Measurements from ENCODE around the gene NXPH4.

Gene NXPH4

DNA sequence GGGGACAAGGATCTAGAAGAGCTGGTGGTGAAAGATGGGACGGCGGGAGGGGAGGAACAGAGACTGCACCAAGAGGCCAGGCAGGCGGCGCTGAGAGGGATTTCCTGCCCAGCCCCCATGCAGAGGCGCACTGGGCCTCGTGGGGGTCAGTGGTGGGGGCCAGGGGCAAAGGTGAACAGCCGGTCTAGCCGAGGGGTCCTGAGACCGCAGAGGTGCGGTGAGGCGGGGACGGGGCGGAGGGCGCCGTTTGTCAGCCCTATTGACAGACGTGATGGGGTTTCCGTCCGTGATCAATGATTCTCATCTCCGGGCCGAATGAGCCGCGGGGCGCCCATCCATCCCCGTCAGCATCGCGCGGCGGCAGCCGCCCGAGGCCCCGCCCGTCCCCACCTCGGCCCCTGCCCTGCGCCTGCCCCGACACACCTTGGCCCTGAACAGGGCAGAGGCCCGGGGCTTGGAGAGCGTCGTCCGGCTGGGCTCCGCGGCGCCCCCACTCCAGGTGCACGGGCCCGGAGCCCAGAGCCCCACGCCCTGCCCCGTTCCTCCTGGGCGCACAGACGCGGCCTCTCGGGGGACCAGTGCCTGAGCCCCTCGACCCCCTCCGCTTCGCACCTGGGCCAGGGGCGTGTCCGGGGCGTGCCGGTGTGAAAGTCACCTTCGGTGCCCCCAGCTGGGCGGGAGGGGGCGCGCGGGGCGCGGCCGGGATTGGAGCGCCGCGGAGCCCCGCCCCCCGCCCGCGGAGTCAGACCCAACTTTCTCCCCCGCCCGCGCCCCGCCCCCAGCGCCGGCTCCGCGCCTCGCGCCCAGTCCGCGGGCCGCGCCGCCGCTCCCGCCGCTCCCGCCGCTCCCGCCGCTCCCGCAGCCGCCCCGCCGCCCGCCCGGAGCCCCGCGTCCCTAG lies at the start of gene NXPH4:
Gene NXPH4 (plus strand): TSS at position 781 of the 898 bp plus-strand sequence. CDS start 176 bp downstream, outside the sequence.
- Mint-ChIP-seq H3K4me3 (peak within 1 kb of the TSS; percentile 66), H3K27ac (peak within 1 kb of the TSS; percentile 12), H3K27me3 (peaks cover 71% of the 10 kb centered on the region), H3K36me3 (ENCODE audit: low read depth) (peaks cover 18% of the 10 kb centered on the region), H3K9me3 (no peaks in the 10 kb centered on the region), H3K4me1 (ENCODE audit: low read depth) (peaks cover 53% of the 10 kb centered on the region)
- intact Hi-C loops (cut with micrococcal nuclease), result no loop called here

DNA sequence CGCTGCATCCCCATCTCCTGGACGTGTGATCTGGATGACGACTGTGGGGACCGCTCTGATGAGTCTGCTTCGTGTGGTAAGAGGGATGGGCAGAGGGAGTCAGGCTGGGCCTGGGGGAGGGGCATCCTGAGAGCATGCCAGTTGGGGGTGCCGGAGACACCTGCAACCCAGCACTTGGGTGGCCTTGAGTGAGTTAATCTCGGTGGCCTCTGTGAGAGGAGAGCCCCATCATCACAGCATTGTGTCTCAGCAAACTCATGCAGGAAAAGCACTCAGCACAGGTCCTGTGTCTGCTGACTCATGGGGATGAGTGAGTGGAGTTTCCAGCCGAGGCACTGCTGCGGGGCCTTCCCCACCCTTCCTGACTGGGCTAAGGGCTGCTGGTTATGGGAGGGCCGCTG lies 49.6 kb upstream of the NXPH4 start:
- Mint-ChIP-seq H3K27ac (no peak overlapping the region), H3K27me3 (no peaks in the 10 kb centered on the region), H3K4me1 (ENCODE audit: low read depth) (peaks cover 42% of the 10 kb centered on the region), H3K4me3 (no peak overlapping the region), H3K36me3 (ENCODE audit: low read depth) (peaks cover 94% of the 10 kb centered on the region), H3K9me3 (no peaks in the 10 kb centered on the region)
- intact Hi-C loops (cut with micrococcal nuclease), result no loop called here

DNA sequence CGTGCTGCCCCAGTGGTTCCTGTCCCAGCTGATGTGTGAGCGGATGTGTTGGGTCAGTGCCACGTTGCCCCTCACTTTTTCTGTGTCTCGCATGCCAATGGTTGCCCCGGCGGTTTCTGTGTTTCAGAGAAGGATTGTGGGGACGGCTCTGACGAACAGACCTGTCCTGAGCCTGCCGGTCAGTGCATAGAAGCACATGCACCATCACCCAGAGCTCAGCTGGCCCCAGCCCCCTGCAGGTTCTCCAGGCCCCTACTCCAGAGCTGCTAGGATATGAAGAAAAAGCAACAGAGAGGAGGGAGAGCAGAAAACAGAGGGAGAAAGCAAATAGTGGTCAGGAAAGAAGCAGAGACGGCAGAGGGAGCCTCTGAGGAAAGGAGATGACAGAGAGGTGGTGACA lies 48.5 kb upstream of the NXPH4 start:
- Mint-ChIP-seq H3K4me1 (ENCODE audit: low read depth) (peaks cover 32% of the 10 kb centered on the region), H3K9me3 (no peaks in the 10 kb centered on the region), H3K27ac (no peak overlapping the region), H3K36me3 (ENCODE audit: low read depth) (peaks cover 94% of the 10 kb centered on the region), H3K27me3 (no peaks in the 10 kb centered on the region), H3K4me3 (no peak overlapping the region)
- intact Hi-C loops (cut with micrococcal nuclease), result no loop called here

DNA sequence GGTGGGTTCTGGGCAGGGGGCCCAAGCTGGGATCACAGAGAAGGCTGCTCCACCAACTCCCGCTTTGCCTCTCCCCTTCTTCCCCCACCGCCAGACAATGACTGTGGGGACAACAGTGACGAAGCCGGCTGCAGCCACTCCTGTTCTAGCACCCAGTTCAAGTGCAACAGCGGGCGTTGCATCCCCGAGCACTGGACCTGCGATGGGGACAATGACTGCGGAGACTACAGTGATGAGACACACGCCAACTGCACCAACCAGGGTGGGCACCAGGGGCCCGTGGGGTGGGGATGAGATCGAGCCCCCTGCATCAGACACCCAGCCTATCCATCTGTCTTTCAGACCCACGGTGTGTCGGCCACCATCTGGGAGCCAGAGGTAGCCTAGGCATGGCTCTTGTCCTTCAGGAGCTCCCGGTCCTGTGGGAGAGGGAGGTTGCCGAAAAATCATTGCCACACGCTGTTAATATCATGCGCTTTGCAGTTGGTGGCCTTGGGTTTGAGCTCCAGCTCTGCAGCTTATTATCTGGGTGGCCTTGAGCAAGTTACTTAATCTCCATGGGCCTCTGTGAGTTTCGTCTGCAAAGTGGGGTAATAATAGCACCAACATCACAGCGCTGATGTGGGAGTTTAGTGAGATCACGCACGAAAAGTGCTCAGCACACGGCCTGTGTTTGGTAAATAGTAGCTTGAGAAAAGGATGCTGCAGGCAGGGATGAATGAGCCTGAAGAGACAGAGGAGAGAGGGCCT lies 47.4 kb upstream of the NXPH4 start:
- intact Hi-C loops (cut with micrococcal nuclease), result no loop called here
- peaks cover 100% of the 10 kb centered on the region for H3K36me3 Mint-ChIP-seq (ENCODE audit: low read depth)

DNA sequence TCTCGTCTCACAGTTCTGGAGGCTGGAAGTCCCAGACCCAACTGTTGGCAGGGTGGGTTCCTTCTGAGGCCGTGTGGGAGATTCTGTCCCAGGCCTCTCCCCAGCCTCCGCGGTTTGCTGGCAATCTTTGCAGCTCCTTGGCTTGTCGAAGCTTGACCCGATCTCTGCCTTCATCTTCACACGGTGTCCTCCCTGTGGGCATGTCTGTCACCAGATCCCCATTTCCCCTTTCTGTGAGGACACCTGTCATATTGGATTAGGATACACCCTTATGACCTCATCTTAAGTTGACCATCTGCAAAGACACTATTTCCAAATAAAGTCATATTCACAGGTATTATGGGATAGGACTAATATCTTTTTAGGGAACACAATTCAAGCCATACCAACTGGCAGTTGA lies 46.6 kb upstream of the NXPH4 start:
- intact Hi-C loops (cut with micrococcal nuclease), result no loop called here
- peaks cover 100% of the 10 kb centered on the region for H3K36me3 Mint-ChIP-seq (ENCODE audit: low read depth)
- peaks cover 24% of the 10 kb centered on the region for H3K4me1 Mint-ChIP-seq (ENCODE audit: low read depth)
- H3K27ac Mint-ChIP-seq, result no peak overlapping the region
- H3K27me3 Mint-ChIP-seq, result no peaks in the 10 kb centered on the region
- no peaks in the 10 kb centered on the region for H3K9me3 Mint-ChIP-seq
- no peak overlapping the region for H3K4me3 Mint-ChIP-seq

More for the DNA sequence above, 47.4 kb upstream of the NXPH4 start:
- Mint-ChIP-seq H3K4me3 (no peak overlapping the region), H3K27me3 (no peaks in the 10 kb centered on the region), H3K4me1 (ENCODE audit: low read depth) (peaks cover 31% of the 10 kb centered on the region), H3K27ac (no peak overlapping the region), H3K9me3 (no peaks in the 10 kb centered on the region)

DNA sequence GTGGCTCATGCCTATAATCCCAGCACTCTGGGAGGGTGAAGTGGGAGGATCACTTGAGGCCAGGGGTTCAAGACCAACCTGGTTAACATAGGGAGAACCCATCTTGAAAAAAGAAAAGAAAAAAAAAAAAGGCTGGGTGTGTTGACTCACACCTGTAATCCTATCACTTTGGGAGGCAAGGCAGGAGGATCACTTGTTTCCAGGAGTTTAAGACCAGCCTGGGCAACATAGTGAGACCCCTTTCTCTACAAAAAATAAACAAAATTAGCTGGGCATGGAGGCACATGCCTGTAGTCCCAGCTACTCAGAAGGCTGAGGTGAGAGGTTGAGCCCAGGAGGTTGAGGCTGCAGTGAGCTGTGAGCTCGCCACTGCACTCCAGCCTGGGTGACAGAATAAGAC lies 46.2 kb upstream of the NXPH4 start:
- no peak overlapping the region for H3K27ac Mint-ChIP-seq
- H3K27me3 Mint-ChIP-seq, result no peaks in the 10 kb centered on the region
- peaks cover 20% of the 10 kb centered on the region for H3K4me1 Mint-ChIP-seq (ENCODE audit: low read depth)
- peaks cover 100% of the 10 kb centered on the region for H3K36me3 Mint-ChIP-seq (ENCODE audit: low read depth)
- intact Hi-C loops (cut with micrococcal nuclease), result no loop called here
- no peaks in the 10 kb centered on the region for H3K9me3 Mint-ChIP-seq
- no peak overlapping the region for H3K4me3 Mint-ChIP-seq

DNA sequence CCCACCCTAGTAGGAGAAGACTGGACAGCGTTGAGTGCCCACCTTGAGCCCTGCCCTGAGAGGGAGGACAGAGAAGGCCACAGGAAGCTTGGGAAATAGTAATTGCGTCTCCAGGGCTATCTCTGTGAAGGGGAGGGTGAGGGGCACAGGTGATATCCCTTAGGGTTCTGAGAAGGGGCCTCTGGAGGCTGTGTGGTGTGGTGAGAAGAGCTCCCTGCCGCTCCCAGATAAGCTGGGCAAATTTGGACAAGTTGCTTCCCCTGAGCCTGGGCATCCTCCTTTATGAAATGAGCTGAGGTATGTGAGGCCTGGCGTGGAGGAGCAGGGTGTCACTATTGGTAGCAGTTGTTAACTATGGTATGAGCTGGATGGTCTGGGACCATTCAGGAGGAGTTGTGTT lies 45.7 kb upstream of the NXPH4 start:
- peaks cover 15% of the 10 kb centered on the region for H3K4me1 Mint-ChIP-seq (ENCODE audit: low read depth)
- no peaks in the 10 kb centered on the region for H3K9me3 Mint-ChIP-seq
- intact Hi-C loops (cut with micrococcal nuclease), result no loop called here
- H3K4me3 Mint-ChIP-seq, result no peak overlapping the region
- H3K27me3 Mint-ChIP-seq, result no peaks in the 10 kb centered on the region
- peak overlapping the region; percentile 10 for H3K27ac Mint-ChIP-seq
- peaks cover 100% of the 10 kb centered on the region for H3K36me3 Mint-ChIP-seq (ENCODE audit: low read depth)

DNA sequence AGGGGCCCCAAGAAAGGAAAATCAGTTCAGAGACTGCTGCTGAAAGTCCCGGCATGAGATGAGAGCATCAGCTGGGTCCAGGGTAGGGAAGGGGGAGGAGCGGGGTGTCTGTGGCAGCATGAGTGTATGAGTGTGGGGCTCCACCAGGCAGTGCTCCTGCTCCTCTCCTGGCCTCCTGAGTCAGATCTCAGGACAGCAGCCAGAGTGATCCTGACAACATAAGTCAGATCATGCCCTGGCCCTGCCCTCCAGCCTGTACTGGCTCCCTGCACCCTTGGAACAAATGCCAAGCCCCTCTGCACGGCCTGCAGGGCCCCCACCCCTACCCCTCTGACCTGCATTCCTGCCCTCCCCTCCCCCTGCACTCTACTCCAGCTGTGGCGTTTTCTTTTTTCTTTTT lies 44.9 kb upstream of the NXPH4 start:
- intact Hi-C loops (cut with micrococcal nuclease), result no loop called here
- H3K27me3 Mint-ChIP-seq, result no peaks in the 10 kb centered on the region
- H3K4me1 Mint-ChIP-seq (ENCODE audit: low read depth), result peaks cover 7% of the 10 kb centered on the region
- no peak overlapping the region for H3K4me3 Mint-ChIP-seq
- H3K27ac Mint-ChIP-seq, result peak overlapping the region; percentile 10
- no peaks in the 10 kb centered on the region for H3K9me3 Mint-ChIP-seq
- H3K36me3 Mint-ChIP-seq (ENCODE audit: low read depth), result peaks cover 100% of the 10 kb centered on the region

DNA sequence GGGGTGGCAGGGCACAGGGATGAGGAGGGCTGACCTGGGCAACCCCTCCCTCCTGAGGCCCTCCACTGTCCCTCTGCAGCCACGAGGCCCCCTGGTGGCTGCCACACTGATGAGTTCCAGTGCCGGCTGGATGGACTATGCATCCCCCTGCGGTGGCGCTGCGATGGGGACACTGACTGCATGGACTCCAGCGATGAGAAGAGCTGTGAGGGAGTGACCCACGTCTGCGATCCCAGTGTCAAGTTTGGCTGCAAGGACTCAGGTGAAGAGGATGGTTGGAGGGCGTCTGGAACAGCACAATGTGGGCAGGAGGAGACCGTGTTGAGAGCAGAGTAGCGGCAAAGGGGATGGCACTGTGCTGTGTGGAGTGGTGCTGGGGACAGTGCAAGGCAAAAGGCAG lies 43.5 kb upstream of the NXPH4 start:
- no peaks in the 10 kb centered on the region for H3K4me1 Mint-ChIP-seq (ENCODE audit: low read depth)
- no peaks in the 10 kb centered on the region for H3K27me3 Mint-ChIP-seq
- H3K4me3 Mint-ChIP-seq, result no peak overlapping the region
- H3K27ac Mint-ChIP-seq, result no peak overlapping the region
- intact Hi-C loops (cut with micrococcal nuclease), result no loop called here
- H3K9me3 Mint-ChIP-seq, result no peaks in the 10 kb centered on the region
- peaks cover 100% of the 10 kb centered on the region for H3K36me3 Mint-ChIP-seq (ENCODE audit: low read depth)

DNA sequence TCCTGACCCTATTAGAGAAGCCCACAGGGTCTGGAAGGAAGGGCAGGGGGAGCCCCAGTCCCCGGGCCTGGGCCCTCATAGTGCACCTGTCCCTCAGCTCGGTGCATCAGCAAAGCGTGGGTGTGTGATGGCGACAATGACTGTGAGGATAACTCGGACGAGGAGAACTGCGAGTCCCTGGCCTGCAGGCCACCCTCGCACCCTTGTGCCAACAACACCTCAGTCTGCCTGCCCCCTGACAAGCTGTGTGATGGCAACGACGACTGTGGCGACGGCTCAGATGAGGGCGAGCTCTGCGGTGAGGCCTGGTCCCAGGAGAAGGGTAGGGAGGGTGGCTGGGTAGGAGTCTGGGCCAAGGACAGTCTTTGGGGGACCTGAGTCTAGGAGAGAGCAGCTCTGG lies 42.9 kb upstream of the NXPH4 start:
- Mint-ChIP-seq H3K36me3 (ENCODE audit: low read depth) (peaks cover 100% of the 10 kb centered on the region), H3K27ac (no peak overlapping the region), H3K4me3 (no peak overlapping the region), H3K9me3 (no peaks in the 10 kb centered on the region), H3K4me1 (ENCODE audit: low read depth) (no peaks in the 10 kb centered on the region), H3K27me3 (no peaks in the 10 kb centered on the region)
- intact Hi-C loops (cut with micrococcal nuclease), result loop anchor here (2.0 kb wide), 2 partner anchors 49 to 105 kb away; no protein-coding TSS in a partner anchor

DNA sequence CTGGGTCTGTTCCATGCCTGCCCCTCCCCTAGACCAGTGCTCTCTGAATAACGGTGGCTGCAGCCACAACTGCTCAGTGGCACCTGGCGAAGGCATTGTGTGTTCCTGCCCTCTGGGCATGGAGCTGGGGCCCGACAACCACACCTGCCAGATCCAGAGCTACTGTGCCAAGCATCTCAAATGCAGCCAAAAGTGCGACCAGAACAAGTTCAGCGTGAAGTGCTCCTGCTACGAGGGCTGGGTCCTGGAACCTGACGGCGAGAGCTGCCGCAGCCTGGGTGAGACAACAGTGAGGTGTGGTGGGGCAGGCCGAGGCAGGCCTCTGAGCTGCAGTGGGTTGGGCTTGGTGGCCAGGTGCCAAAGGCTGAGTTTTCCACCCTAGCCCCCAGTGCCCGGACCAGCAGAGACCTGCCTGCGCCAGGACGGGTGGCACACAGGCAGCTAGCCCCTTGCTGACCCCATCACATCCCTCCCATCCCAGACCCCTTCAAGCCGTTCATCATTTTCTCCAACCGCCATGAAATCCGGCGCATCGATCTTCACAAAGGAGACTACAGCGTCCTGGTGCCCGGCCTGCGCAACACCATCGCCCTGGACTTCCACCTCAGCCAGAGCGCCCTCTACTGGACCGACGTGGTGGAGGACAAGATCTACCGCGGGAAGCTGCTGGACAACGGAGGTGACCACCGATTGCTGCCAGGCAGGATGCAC lies 41.0 kb upstream of the NXPH4 start:
- Mint-ChIP-seq H3K27ac (no peak overlapping the region), H3K27me3 (no peaks in the 10 kb centered on the region), H3K36me3 (ENCODE audit: low read depth) (peaks cover 100% of the 10 kb centered on the region), H3K4me3 (no peak overlapping the region), H3K4me1 (ENCODE audit: low read depth) (no peaks in the 10 kb centered on the region), H3K9me3 (no peaks in the 10 kb centered on the region)
- intact Hi-C loops (cut with micrococcal nuclease), result loop anchor here (2.0 kb wide), 2 partner anchors 51 to 107 kb away; no protein-coding TSS in a partner anchor

DNA sequence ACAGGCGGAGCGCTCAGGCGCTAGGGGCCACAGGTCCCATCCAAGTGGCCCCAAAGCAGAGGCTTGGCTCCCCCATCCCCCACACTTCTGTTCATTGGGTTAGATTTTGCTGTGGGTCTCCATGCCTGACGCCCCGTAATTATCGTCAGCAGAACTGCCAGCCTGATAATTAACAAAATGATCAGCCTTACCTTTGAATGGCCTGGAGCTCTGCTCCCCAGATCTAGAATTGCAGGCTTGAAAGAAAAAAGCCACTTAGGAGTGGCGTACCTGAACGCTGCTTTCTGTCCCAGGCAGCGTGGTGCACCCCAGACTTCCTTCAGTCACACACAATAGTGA lies 40.5 kb upstream of the NXPH4 start:
- H3K27me3 Mint-ChIP-seq, result no peaks in the 10 kb centered on the region
- no peaks in the 10 kb centered on the region for H3K4me1 Mint-ChIP-seq (ENCODE audit: low read depth)
- intact Hi-C loops (cut with micrococcal nuclease), result no loop called here
- H3K9me3 Mint-ChIP-seq, result no peaks in the 10 kb centered on the region
- no peak overlapping the region for H3K27ac Mint-ChIP-seq
- H3K36me3 Mint-ChIP-seq (ENCODE audit: low read depth), result peaks cover 100% of the 10 kb centered on the region
- H3K4me3 Mint-ChIP-seq, result no peak overlapping the region

DNA sequence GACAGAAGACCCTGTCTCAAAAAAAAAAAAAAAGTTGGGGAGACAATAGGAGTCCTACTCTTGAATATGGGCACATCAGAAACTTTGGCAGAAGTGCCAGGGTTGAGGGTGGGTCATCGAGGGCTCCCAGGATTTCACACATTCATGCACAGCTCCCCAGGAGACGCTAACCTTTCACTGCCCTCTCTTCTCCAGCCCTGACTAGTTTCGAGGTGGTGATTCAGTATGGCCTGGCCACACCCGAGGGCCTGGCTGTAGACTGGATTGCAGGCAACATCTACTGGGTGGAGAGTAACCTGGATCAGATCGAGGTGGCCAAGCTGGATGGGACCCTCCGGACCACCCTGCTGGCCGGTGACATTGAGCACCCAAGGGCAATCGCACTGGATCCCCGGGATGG lies 39.7 kb upstream of the NXPH4 start:
- Mint-ChIP-seq H3K27me3 (no peaks in the 10 kb centered on the region), H3K9me3 (no peaks in the 10 kb centered on the region), H3K36me3 (ENCODE audit: low read depth) (peaks cover 100% of the 10 kb centered on the region), H3K4me3 (no peak overlapping the region), H3K4me1 (ENCODE audit: low read depth) (peaks cover 6% of the 10 kb centered on the region), H3K27ac (no peak overlapping the region)
- intact Hi-C loops (cut with micrococcal nuclease), result no loop called here

DNA sequence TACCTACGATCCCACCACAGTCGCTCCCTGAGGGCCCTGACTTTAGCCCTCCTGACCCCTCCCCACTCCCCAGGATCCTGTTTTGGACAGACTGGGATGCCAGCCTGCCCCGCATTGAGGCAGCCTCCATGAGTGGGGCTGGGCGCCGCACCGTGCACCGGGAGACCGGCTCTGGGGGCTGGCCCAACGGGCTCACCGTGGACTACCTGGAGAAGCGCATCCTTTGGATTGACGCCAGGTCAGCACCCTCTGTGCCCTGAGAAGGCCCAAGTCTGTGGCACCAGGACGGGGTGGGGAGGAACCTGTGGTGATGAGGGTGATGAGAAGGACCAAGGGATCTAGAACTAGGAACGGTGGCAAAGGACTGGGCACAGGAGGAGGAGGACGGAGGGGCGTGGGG lies 39.2 kb upstream of the NXPH4 start:
- H3K36me3 Mint-ChIP-seq (ENCODE audit: low read depth), result peaks cover 100% of the 10 kb centered on the region
- no peak overlapping the region for H3K4me3 Mint-ChIP-seq
- no peaks in the 10 kb centered on the region for H3K27me3 Mint-ChIP-seq
- H3K4me1 Mint-ChIP-seq (ENCODE audit: low read depth), result peaks cover 6% of the 10 kb centered on the region
- intact Hi-C loops (cut with micrococcal nuclease), result no loop called here
- H3K27ac Mint-ChIP-seq, result no peak overlapping the region
- no peaks in the 10 kb centered on the region for H3K9me3 Mint-ChIP-seq
